H1 (cell line): ENCODE results near the gene HSPA12A. TPM values are rescaled to one million over a fixed set of nuclear protein-coding genes. Genes with fewer than 3 reads are reported as not detected.

Experiments used
- polyA plus RNA-seq, 7 experiments: library from polyadenylated mRNA; depleted of rRNA in 3 of 7; stranded (reverse) in 5 of 7; unstranded in 2 of 7; fragments of >200 nt in 5 of 7; fragments of 200-250 nt in 2 of 7; gene quantifications; 1 replicate in 5 of 7; 2 replicates in 1 of 7; 4 replicates in 1 of 7; pipeline versions ENCODE4 v1.2.1 to v1.2.3, GENCODE V29; 2011 to 2013; ENCODE audit warnings: missing spikeins in 2 of 7, mixed read lengths in 2 of 7
- total RNA-seq: library from RNA; stranded (reverse); fragmentation: NEBNext Ultra II Directional; extraction: Animal tissue kit (Norgen Biotek cat#: 25700); gene quantifications from 2 replicates; pipeline ENCODE4 v1.2.1, GENCODE V29; 2021
- TF ChIP-seq, protein P1 (sequence below): fragments of 300-600 bp; sonication (generic); IDR thresholded peaks from 2 replicates; pipeline ENCODE4 v1.7.1; 2012; ENCODE audit warnings: low read length, moderate library complexity, mild to moderate bottlenecking, inconsistent platforms; ENCODE audit not compliant: insufficient replicate concordance

The HSPA12A gene
- total and polyA plus RNA-seq, 2 of the 8 experiments (the other 6 are each of a cell fraction or from before 2014, with no cell fraction given), result 3.1 to 6.9 TPM

DNA sequence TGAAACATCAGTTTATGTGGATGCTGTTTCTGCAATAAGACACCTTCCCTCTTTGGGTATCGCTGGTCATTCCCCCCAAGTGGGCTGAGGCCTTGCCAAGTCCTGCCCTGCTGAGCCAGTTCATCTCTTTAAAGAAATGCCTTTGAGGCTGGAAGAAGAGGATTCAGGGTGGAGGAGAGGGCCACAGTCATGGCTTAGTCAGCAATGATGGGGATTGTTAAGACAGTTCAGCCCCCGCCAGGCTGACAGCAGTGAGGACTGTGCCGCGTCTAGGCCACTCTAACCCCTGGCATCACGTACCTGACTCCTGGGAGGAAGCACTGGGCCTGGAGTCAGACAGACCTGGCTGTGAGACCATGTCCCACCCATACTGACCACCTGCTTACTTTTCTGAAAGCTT is 73.3 kb downstream of the HSPA12A start (continued):
- TF ChIP-seq, protein P1, sequence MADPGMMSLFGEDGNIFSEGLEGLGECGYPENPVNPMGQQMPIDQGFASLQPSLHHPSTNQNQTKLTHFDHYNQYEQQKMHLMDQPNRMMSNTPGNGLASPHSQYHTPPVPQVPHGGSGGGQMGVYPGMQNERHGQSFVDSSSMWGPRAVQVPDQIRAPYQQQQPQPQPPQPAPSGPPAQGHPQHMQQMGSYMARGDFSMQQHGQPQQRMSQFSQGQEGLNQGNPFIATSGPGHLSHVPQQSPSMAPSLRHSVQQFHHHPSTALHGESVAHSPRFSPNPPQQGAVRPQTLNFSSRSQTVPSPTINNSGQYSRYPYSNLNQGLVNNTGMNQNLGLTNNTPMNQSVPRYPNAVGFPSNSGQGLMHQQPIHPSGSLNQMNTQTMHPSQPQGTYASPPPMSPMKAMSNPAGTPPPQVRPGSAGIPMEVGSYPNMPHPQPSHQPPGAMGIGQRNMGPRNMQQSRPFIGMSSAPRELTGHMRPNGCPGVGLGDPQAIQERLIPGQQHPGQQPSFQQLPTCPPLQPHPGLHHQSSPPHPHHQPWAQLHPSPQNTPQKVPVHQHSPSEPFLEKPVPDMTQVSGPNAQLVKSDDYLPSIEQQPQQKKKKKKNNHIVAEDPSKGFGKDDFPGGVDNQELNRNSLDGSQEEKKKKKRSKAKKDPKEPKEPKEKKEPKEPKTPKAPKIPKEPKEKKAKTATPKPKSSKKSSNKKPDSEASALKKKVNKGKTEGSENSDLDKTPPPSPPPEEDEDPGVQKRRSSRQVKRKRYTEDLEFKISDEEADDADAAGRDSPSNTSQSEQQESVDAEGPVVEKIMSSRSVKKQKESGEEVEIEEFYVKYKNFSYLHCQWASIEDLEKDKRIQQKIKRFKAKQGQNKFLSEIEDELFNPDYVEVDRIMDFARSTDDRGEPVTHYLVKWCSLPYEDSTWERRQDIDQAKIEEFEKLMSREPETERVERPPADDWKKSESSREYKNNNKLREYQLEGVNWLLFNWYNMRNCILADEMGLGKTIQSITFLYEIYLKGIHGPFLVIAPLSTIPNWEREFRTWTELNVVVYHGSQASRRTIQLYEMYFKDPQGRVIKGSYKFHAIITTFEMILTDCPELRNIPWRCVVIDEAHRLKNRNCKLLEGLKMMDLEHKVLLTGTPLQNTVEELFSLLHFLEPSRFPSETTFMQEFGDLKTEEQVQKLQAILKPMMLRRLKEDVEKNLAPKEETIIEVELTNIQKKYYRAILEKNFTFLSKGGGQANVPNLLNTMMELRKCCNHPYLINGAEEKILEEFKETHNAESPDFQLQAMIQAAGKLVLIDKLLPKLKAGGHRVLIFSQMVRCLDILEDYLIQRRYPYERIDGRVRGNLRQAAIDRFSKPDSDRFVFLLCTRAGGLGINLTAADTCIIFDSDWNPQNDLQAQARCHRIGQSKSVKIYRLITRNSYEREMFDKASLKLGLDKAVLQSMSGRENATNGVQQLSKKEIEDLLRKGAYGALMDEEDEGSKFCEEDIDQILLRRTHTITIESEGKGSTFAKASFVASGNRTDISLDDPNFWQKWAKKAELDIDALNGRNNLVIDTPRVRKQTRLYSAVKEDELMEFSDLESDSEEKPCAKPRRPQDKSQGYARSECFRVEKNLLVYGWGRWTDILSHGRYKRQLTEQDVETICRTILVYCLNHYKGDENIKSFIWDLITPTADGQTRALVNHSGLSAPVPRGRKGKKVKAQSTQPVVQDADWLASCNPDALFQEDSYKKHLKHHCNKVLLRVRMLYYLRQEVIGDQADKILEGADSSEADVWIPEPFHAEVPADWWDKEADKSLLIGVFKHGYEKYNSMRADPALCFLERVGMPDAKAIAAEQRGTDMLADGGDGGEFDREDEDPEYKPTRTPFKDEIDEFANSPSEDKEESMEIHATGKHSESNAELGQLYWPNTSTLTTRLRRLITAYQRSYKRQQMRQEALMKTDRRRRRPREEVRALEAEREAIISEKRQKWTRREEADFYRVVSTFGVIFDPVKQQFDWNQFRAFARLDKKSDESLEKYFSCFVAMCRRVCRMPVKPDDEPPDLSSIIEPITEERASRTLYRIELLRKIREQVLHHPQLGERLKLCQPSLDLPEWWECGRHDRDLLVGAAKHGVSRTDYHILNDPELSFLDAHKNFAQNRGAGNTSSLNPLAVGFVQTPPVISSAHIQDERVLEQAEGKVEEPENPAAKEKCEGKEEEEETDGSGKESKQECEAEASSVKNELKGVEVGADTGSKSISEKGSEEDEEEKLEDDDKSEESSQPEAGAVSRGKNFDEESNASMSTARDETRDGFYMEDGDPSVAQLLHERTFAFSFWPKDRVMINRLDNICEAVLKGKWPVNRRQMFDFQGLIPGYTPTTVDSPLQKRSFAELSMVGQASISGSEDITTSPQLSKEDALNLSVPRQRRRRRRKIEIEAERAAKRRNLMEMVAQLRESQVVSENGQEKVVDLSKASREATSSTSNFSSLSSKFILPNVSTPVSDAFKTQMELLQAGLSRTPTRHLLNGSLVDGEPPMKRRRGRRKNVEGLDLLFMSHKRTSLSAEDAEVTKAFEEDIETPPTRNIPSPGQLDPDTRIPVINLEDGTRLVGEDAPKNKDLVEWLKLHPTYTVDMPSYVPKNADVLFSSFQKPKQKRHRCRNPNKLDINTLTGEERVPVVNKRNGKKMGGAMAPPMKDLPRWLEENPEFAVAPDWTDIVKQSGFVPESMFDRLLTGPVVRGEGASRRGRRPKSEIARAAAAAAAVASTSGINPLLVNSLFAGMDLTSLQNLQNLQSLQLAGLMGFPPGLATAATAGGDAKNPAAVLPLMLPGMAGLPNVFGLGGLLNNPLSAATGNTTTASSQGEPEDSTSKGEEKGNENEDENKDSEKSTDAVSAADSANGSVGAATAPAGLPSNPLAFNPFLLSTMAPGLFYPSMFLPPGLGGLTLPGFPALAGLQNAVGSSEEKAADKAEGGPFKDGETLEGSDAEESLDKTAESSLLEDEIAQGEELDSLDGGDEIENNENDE, result no peak
- TF ChIP-seq, all 59 proteins: peak for 0
